ENCODE measurements around the gene BCL11B.

The BCL11B gene

GRCh38 chr14:99252940-99253868, 18.8 kb downstream of the BCL11B start:
- no peak for DNase-seq

GRCh38 chr14:99252443-99252939, 19.5 kb downstream of the BCL11B start:
- no peak for DNase-seq

DNA sequence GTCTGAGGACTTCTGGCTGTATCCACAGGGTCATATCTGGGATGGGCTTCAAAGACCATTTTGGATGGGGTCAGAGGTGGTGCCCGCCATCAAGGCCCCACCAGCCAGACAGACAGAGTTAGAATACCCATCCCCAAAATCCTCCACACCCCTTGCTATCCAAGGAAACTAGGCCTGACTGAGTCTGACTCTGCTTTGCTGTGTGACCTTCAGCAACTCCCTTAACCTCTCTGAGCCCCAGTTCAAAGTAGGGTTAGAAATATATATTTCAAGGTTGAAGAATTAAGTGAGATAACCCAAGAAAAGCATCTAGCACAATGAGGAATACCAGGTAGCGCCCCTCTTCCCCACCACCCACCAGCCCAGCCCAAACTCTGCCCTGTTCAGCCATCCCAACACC, 20.3 kb downstream of the BCL11B start:
- no peak for DNase-seq

DNA sequence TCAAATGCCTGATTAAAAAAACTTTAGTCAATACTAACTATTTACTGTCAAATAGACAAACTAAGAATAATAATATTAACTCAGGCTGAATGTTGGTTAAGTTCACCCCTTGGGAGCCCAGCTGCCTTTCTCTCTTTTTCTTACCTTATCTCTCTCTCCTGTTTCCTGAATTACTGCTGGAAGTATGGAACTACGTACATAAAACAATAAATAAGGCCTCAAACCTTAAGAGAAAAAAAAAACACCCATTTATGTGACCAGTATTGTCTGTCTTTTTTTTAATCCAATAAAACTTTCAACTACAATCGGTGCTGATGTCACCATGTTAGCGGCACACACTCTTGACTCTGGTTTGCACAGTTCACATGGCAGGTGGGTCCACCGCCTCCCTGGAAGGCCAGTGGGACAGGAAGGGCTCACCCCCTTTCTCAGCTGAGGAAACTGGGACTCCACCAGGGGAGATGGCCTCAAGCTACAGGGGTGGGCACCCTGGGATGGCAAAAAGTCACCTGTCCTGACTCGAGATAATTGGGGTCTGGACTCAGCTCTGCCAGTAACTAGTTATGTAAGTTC, 21.3 kb downstream of the BCL11B start:
- no peak for DNase-seq

DNA sequence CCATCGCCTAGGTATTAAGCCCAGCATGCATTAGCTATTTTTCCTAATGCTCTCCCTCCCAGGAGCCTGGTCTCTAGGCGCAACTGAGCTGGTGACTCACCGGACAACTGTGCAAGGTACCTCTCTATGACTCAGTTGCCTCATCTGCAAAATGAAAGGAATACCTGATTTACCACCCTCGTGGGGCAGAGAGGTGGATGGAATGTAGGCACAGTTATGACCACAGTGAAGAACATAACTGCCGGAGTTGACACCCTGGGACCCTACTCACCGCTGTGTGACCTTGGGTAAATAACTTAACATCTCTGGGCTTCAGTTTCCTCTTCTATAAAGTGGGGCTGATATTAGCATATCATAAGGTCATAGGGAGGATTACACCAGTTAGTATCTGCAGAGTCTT, 22.6 kb downstream of the BCL11B start:
- no peak for DNase-seq

DNA sequence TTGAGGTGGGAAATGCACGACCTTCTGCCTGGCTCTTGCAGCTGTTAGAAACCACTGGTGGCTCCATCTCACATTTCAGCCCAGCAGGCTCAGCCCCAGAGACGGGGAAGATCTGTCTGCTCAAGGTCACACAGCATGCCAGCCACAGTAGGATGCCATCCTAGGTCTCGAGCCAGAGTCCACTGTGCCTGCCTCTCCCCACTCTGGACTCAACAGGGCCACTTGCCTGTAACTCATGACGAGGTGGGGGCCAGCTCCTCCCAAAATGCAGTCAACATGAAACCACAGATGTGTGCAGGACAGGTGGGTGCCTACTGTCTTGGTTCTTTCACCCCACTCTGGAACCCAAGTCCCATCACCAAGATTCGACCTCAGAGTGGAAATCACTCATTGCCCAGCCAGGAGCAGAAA, 23.2 kb downstream of the BCL11B start:
- no peak for DNase-seq

GRCh38 chr14:99247772-99248171, 24.2 kb downstream of the BCL11B start:
- no peak for DNase-seq

- no peak for DNase-seq
Measured at GRCh38 chr14:99247101-99247729, 24.8 kb downstream of the BCL11B start.

- no peak for DNase-seq
Measured at GRCh38 chr14:99246536-99247097, 25.4 kb downstream of the BCL11B start.

DNA sequence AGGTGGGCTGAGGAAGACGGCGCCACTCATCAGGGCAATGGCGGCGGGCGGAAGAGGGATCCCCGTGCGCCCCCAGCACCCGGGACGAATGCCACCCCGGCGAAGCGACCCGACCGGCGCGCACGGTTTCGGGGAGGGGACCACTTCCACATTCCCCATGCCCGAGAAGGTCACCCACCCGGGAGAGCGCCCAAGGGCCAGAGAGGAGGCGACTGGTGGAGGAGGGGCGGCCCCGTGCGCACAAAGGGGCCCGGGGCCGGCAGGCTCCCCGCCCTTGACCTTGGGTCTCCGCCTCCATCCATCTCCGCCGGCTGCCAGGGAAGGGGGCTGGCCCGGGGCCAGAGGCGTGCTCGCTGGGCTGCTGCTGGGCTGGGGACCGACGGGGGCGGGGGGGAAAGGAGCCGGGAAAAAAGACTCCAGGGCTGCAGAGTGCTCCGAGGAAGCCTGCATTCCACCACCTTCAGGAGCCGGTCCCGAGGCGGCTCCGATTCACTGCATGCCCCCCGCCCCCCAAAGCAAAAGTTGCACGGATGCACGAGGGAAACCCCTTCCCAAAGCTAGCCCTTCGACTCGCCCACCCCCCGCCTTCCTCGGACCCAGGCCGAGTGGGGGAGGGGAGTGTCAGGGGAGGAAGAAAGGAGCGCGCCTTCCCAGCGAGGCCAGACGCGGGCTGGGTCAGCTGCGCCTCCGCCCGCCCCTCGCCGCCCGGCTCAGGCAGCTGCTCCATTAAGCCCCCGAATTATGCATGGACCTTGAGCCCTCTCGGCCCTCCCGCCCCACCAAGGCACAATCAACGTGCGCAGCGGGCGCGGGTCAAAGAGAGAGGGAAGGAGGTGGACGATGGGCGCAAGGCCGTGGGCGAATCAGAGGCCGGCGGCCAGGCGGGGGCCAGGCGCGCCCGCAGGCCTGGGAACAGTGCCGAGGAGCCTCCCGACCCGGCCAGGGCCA, 26.2 kb downstream of the BCL11B start:
- DNase-seq, result peak; percentile 79

DNA sequence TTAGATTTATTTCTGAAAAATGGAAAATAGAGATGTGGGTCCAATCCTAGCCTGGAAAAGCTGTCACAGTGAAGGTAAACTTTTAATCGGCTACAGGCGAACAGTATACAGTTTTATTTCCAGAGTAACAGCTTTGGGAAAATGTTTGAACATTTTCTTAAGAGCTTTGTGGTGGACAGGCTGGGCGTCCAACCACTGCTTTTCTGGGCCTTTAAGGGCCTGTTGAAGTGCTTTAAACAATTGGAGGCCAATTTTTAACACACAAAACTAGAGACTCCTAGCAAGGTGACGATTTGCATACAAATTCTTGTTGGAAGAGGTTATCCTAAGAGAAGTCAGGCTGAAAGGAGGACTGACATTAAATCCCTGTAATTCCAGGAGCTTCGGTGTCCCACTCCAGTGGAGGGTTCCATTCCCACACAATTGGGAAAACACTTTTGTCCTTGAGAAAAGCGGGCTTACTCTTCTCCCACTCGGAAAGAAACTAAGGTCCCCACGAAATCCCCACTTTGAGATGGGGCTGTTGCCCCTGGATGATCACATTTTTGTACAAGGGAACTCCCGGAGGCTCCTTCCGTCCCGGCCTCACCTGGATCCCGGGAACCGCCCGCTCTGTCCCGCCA, 26.9 kb downstream of the BCL11B start:
- DNase-seq, result no peak

DNA sequence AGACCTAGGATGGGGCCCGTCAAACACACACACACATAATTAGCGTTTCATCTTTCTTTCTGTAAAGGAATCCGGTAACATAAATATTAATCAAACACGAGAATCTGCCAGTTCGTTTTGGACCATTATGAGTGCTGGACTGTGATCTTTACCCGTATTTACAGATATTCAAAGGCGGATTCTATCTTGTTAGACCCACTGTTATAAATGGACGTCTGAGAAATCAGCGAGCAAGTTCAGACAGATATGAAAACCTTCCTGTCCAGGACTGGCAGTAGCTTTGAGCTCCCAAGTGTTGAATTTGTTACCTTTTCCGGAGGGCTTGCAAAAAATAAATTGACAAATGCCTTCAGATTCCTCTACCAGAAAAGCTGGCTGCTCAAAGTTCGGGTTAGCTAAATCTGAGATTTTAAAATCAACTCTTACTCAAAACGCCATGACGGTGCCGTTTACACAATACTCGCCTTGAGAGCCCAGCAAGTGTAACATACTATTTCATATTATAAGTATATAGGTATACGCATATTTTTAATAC, 27.6 kb downstream of the BCL11B start:
- no peak for DNase-seq

- no peak for DNase-seq
Measured at GRCh38 chr14:99242816-99243721, 28.9 kb downstream of the BCL11B start.

- DNase-seq, result no peak
Measured at GRCh38 chr14:99242238-99242637, 29.8 kb downstream of the BCL11B start.

DNA sequence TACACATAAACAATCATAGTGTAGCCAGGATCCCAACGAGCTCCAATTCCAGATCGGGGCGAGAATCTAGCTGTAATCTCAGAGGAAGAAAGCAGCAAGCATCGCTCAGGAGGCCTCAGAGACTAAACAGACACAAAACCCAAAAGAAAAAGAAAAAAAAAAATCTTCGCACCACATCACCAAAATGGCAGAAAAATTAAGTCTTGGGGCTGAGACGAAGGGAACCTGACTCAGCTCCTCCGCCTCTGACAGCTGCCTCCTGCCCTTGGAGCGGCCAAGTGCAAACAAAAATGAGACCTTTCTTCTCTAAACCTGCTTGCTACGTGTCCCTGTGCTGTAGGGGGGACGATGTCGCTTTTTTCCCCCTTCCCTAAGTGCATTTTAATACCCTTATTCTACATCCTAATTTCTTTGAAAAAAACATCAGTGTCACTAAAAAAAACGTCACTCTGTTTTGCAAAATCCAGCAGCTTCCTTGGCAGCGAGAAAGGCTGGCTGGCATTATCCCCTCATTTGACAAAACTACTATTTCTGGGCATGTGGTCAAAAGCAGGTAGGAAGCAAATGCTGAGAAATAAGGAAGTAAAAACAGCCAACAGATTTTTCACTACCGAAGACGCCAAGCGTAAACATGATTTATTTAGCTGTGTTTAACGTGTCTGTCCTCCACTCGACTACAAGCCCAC, 30.5 kb downstream of the BCL11B start:
- no peak for DNase-seq

GRCh38 chr14:99240627-99241324, 31.2 kb downstream of the BCL11B start:
- DNase-seq, result no peak

DNA sequence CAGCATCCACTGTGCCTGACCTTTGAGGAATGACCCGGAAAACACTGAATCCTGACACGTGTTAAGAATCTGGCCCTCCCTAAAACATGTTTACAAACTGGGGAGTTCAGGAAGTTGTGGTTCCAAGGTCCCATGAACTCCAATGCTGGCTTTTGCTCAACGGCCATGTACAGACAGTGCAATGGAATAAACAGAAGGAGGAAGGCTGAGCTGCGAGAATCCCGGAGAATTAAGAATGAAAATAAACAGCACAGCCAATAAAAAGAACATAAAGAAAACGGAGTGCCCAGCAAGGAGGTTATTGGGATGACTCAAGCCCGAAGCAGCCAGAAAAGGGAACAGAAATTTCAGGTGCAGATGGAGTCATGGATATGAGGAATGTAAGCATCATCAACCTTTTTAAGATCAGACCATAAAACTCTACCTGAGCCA, 32.3 kb downstream of the BCL11B start:
- no peak for DNase-seq

DNA sequence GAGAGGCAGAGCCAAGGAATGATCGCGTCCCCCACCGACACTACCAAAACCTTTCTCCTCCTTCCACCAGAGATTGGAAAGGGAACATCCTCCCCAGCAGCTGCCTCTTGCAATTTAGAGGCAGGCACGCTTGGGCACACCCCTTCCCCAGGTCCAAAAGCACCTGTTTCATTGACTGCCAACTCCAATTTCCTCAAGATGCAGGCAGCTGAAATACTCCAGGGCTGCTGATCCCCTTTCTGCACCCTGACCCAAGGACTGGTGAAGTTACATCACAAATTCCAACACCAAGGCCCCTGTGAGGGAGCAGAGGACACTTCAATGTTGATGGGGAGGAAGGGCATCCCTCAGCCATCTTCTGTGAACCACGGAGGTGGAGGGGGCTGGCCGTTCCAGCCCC, 33.8 kb downstream of the BCL11B start:
- no peak for DNase-seq

- no peak for DNase-seq
Measured at GRCh38 chr14:99237288-99237687, 34.7 kb downstream of the BCL11B start.
